Measurements from ENCODE around the gene RSRC1. TPM values are rescaled to one million over a fixed set of nuclear protein-coding genes. Genes with fewer than 3 reads are reported as not detected.

RSRC1 gene
- total and polyA plus RNA-seq, 11 donors = 9.5 to 24.9 (median 21.3) TPM

GRCh38 chr3:158488670-158489069 lies 378.8 kb downstream of the RSRC1 start:
- DNase-seq = no peak
- Histone ChIP-seq H3K4me1 (peaks cover 0 to 8% (median 2%) of the 10 kb centered on the region in 12 donors), H3K4me3 (no peak overlapping the region), H3K27ac (no peak overlapping the region), H3K9me3 (no peaks in the 10 kb centered on the region), H3K27me3 (no peaks in the 10 kb centered on the region), H3K36me3 (no peaks in the 10 kb centered on the region)
- intact Hi-C loops (cut with DNase I) = no loop called here
- WGBS, 4 donors = 47 to 49% (median 48%) methylated on average over 2 of the region's 2 CpGs
- no peak for ATAC-seq
- no peak for TF ChIP-seq POLR2A (IDR thresholded peaks at IDR 0.05)
- no peak for TF ChIP-seq CTCF (IDR thresholded peaks at IDR 0.05)

DNA sequence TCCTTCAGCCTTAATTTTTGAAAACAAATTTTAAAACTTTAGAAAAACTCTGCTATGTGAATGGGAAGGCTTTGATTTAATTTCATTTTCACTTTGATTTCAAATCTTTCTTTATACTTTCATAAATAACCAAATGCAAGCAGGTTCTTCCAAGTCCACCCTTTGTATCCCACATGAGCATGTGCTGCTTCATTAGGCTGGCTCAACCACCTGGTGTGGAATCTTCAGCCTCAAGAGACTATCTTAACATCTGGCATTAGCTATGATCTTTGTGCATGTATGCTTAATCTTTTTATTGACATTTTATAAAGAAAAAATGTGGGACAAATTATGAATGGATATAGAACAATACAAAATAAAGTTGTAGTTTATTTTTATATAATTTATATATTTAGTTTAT lies 379.3 kb downstream of the RSRC1 start:
- Histone ChIP-seq H3K4me3 (no peak overlapping the region), H3K9me3 (no peaks in the 10 kb centered on the region), H3K27ac (no peak overlapping the region), H3K4me1 (peaks cover 0 to 8% (median under 1%) of the 10 kb centered on the region in 12 donors), H3K36me3 (no peaks in the 10 kb centered on the region), H3K27me3 (no peaks in the 10 kb centered on the region)
- intact Hi-C loops (cut with DNase I) = no loop called here
- DNase-seq (no peak), ATAC-seq (no peak)
- TF ChIP-seq POLR2A (IDR thresholded peaks at IDR 0.05) (no peak), CTCF (IDR thresholded peaks at IDR 0.05) (no peak)

GRCh38 chr3:158491968-158492367 lies 382.1 kb downstream of the RSRC1 start:
- intact Hi-C loops (cut with DNase I) = no loop called here
- H3K27ac ChIP-seq = no peak overlapping the region
- no peak for TF ChIP-seq CTCF (IDR thresholded peaks at IDR 0.05)
- no peak for TF ChIP-seq POLR2A (IDR thresholded peaks at IDR 0.05)
- no peaks in the 10 kb centered on the region for H3K9me3 ChIP-seq
- no peak overlapping the region for H3K4me3 ChIP-seq
- H3K27me3 ChIP-seq = no peaks in the 10 kb centered on the region
- no peaks in the 10 kb centered on the region for H3K36me3 ChIP-seq
- WGBS, 4 donors = 89 to 100% (median 97%) methylated on average over 2 of the region's 2 CpGs
- H3K4me1 ChIP-seq = peaks cover 0 to 6% (median 0%) of the 10 kb centered on the region in 12 donors
- no peak for DNase-seq
- ATAC-seq = no peak

DNA sequence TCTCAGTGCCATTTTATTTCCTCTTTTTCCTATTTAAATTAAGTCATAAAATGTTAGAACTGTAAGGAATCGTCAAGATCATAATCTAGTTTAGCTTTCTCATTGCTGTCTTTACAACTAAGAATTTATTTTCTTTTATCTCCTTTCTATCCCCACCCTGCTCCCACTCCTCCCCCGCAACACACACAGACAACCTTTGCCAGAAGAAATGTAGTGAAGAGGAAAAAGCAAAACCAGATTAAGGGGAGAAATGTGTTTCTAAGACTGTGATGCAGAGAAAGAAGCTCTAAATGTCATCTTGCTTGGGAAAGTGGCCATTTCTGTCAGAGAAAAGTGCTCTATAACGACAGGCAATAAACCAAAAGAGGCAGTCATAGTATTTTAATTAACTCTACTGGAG lies 382.8 kb downstream of the RSRC1 start:
- H3K27me3 ChIP-seq = no peaks in the 10 kb centered on the region
- DNase-seq (no peak), ATAC-seq (no peak)
- H3K4me3 ChIP-seq = no peak overlapping the region
- no peak for TF ChIP-seq POLR2A (IDR thresholded peaks at IDR 0.05)
- TF ChIP-seq CTCF (IDR thresholded peaks at IDR 0.05) = no peak
- H3K36me3 ChIP-seq = no peaks in the 10 kb centered on the region
- H3K9me3 ChIP-seq = peaks cover 0 to 2% (median 0%) of the 10 kb centered on the region in 12 donors
- 65 to 74% (median 66%) methylated on average over 3 of the region's 3 CpGs for WGBS, 4 donors
- intact Hi-C loops (cut with DNase I) = no loop called here
- H3K27ac ChIP-seq = no peak overlapping the region
- H3K4me1 ChIP-seq = peaks cover 0 to 6% (median 0%) of the 10 kb centered on the region in 12 donors
